DMS153 treated with DMSO at 0.1 percent for 48 hours (cell line): ENCODE data around the gene ZNF22.

ENCODE experiments used
- DNase-seq: peaks from one replicate; lab custom pipeline; 2025; ENCODE audit not compliant: unreplicated experiment; lab: John Stamatoyannopoulos, UW

Gene ZNF22

GRCh38 chr10:44989597-44990301, 11.0 kb upstream of the ZNF22 start:
- DNase-seq = no peak

DNA sequence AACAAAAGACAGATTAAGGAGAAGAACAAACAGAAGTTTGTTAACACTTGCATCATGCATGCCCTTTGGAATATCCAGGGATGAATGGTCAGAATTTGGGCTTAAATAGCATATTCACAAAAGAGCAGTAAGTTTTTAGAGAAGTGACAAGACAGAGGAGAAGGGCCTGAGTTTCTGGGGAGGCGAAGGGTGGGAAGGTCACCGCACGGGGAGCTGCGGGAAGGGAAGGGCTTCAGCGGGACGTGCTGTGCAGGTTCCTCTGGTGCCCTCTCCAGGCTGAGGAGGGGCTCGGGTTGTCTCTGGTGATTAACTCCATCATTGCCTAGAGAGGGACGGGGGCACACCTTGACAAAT, 10.4 kb upstream of the ZNF22 start:
- DNase-seq = no peak

- no peak for DNase-seq
Observed at GRCh38 chr10:44990965-44991364, 9.8 kb upstream of the ZNF22 start.

- no peak for DNase-seq
Observed at GRCh38 chr10:44991571-44991970, 9.2 kb upstream of the ZNF22 start.

- no peak for DNase-seq
Observed at GRCh38 chr10:44992070-44992731, 8.5 kb upstream of the ZNF22 start.

- DNase-seq = no peak
Observed at GRCh38 chr10:44992732-44993225, 7.9 kb upstream of the ZNF22 start.

DNA sequence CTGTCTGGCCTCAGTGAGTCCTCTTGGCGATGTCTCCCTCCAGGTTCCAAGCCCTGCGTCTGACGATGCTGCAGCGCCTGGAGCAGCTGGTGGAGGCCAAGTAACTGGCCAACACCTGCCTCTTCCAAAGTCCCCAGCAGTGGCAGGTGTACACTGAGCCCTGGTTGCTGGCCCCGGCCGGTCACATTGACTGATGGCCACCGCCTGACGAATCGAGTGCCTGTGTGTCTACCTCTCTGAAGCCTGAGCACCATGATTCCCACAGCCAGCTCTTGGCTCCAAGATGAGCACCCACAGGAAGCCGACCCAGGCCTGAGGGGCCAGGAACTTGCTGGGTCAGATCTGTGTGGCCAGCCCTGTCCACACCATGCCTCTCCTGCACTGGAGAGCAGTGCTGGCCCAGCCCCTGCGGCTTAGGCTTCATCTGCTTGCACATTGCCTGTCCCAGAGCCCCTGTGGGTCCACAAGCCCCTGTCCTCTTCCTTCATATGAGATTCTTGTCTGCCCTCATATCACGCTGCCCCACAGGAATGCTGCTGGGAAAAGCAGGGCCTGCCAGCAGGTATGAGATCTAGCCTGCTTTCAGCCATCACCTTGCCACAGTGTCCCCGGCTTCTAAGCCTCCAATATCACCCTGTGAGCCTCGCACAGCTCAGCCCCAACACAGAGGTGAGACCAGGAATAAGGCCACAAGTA, 7.3 kb upstream of the ZNF22 start:
- DNase-seq = no peak

GRCh38 chr10:44993922-44994751, 6.6 kb upstream of the ZNF22 start:
- DNase-seq = no peak

GRCh38 chr10:44994752-44995530, 5.8 kb upstream of the ZNF22 start:
- DNase-seq = no peak

DNA sequence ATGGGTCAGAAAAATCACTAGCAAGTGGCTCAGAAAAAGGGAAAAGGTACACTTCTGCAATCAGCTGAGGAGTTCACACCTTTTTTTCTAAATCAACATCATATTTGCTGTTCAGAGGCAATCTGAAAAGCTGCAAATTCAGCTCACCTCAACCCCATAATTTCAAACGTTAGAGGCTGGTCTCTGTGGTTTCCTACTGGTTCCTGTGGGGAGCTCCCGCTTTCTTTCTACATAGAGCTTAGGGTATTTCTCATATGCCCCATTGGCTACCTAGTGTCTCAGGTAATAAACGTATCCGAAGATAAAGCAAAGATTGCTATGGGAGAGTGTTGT, 5.2 kb upstream of the ZNF22 start:
- DNase-seq = no peak

- DNase-seq = no peak
Observed at GRCh38 chr10:44995914-44996669, 4.6 kb upstream of the ZNF22 start.

DNA sequence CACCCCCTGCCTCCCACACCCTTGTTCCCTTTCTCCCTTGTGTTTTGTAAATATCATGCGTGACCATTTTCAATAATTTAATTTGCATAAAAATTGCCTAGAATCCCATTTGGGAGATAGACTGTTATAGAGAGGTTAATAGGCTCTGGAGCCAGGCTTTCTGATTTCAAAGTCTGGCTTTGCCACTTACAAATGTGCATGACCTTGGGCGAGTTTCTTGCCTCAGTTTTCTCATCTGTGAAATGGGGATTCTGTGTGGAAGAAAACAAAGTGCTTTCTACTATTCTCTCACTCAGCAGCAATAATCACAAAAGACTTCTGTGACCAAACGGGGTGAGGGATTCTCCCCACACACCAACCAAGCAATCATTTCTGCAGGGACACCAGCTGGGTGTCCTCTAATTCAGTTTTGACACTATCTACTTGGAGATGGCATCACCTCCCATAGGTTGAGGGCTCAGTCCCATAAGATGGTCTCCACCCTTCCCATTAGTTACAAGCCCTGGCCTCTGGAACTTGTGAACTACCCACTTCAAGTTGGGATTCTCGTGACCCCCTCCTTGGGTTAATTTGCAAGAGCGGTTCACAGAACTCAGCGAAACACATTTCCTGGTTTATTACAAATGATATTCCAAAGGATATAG, 3.5 kb upstream of the ZNF22 start:
- DNase-seq = no peak

DNA sequence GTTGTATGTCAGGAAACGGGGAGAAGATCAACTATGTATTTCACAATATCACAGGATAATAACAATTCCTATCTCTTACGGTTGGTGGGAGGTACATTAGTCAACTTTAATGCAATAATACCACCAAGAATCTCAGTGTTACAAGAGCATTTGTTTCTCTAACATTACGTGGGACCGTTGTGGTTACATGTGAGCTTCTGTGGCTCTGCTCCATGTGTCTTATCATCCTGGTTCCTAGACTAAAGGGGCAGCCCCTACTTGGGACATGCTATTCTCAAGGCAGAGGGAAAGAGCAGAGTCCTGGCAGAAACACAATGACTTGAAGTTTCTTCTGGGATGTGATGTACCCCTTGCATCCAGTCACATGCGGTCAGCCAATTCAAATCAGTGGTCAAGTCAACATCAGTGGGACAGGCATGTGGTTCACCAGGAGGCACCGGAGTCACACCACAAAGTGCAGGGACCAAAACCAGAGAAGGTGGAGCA, 2.5 kb upstream of the ZNF22 start:
- no peak for DNase-seq

- DNase-seq = no peak
Observed at GRCh38 chr10:45000138-45000751, 478 bp upstream of the ZNF22 start.

- DNase-seq = peak; percentile 28
Observed at GRCh38 chr10:45001381-45002148, 842 bp downstream of the ZNF22 start.

DNA sequence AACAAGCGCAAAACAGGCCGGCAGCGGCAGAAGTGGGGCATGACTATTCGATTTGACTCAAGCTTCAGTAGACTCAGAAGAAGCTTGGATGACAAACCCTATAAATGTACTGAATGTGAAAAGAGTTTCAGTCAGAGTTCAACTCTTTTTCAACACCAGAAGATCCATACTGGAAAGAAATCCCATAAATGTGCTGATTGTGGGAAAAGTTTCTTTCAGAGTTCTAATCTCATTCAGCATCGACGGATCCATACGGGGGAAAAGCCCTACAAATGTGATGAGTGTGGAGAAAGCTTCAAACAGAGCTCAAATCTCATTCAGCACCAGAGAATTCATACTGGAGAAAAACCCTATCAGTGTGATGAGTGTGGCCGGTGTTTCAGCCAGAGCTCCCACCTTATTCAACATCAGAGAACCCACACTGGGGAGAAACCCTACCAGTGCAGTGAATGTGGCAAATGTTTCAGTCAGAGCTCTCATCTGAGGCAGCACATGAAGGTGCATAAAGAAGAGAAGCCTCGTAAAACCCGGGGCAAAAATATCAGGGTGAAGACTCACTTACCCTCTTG, 2.8 kb downstream of the ZNF22 start:
- no peak for DNase-seq

DNA sequence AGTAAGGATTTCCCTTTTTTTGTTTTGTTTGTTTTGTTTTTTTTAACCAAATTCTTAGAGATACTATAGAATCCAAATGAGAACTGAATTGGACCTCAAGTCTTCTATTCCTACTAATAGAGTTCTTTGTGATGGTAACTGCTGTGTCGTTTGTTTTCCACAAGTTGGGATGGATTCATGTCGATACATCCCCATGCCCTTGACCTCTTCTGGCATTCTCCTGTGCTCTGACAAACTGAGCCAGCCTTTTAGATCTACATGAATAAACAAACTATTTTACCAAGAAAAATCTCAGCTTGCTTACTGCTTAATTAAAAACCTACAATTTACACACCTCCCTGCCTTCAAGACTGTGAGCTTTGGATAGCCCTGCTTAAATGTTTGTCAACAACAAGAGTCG, 3.9 kb downstream of the ZNF22 start:
- no peak for DNase-seq

DNA sequence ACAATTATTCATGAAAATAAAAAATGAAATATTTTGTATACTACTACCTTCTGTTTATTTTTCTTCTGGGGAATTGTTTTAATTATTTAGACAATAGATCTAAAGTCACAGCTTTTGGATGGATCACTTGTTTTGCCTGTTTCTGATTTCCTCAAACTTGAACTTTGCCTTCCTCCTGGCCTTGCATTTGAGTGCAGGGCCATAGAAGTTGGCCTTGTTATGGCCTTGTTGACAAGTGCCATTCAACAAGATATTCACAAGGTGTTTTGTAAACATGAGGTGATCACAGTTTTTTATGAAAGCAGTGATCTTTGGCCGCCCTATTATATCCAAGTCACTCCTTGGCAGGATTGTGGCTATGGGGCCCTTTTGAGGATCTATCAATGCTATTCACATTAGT, 4.6 kb downstream of the ZNF22 start:
- no peak for DNase-seq
